SK-N-SH (cell line): ENCODE results near the gene PLIN5. TPM values are rescaled to one million over a fixed set of nuclear protein-coding genes. Genes with fewer than 3 reads are reported as not detected.

Source experiments
- CTCF ChIA-PET: fragments of 300-600, 350-600 bp; formaldehyde crosslinking; extraction: SDS; loops from one replicate; lab custom pipeline; 2021; lab: Yijun Ruan, JAX
- POLR2A ChIA-PET: fragments of 350-600 bp; sonication (Branson Sonifier 250); formaldehyde crosslinking; extraction: SDS; loops from one replicate; lab custom pipeline; 2020; ENCODE audit warnings: antibody characterized with exemption, inconsistent platforms; lab: Yijun Ruan, JAX
- DNase-seq: peaks from one replicate; pipeline ENCODE4 v3.0.0; 2012
- H2AFZ ChIP-seq: fragments of 200-600 bp; sonication (generic); 2 replicates; pipeline ENCODE4 v1.8.1; 2016; ENCODE audit warnings: antibody characterized with exemption, mild to moderate bottlenecking, low read depth
- H3F3A ChIP-seq: fragments of 200-600 bp; sonication (generic); replicated peaks from 2 replicates; pipeline ENCODE3; 2016; ENCODE audit warnings: antibody characterized with exemption, mild to moderate bottlenecking; ENCODE audit not compliant: insufficient read depth
- H3K27ac ChIP-seq, 2 experiments: fragments of 200-500 bp in 1 of 2; fragments of 200-600 bp in 1 of 2; sonication (Bioruptor generic) in 1 of 2; sonication (generic), shearing (Covaris generic) in 1 of 2; 2 replicates each; pipeline versions ENCODE4 v1.5.1 to v1.6.1; 2014 to 2016; ENCODE audit warnings: low read depth in 2 of 2, inconsistent platforms in 1 of 2, low read length in 1 of 2, mild to moderate bottlenecking in 1 of 2, mixed read lengths in 1 of 2
- H3K27me3 ChIP-seq: fragments of 200-600 bp; sonication (generic), shearing (Covaris generic); 2 replicates; pipeline ENCODE4 v1.6.1; 2016; ENCODE audit warnings: mixed run types; ENCODE audit not compliant: insufficient read depth
- H3K36me3 ChIP-seq, 2 experiments: fragments of 200-500 bp in 1 of 2; fragments of 200-600 bp in 1 of 2; sonication (Bioruptor generic) in 1 of 2; sonication (generic) in 1 of 2; replicated peaks in 1 of 2; 2 replicates each; pipeline versions ENCODE3 to v1.5.1; 2014 to 2016; ENCODE audit warnings: low read length in 1 of 2, mild to moderate bottlenecking in 1 of 2; ENCODE audit not compliant: insufficient read depth in 2 of 2, control insufficient read depth in 1 of 2
- H3K4me1 ChIP-seq, 2 experiments: fragments of 200-500 bp in 1 of 2; fragments of 200-600 bp in 1 of 2; sonication (Bioruptor generic) in 1 of 2; sonication (generic), shearing (Covaris generic) in 1 of 2; 2 replicates each; pipeline versions ENCODE4 v1.5.1 to v1.6.1; 2014 to 2016; ENCODE audit warnings: low read depth in 1 of 2, low read length in 1 of 2, mixed run types in 1 of 2; ENCODE audit not compliant: insufficient read depth in 2 of 2, control insufficient read depth in 1 of 2
- H3K4me2 ChIP-seq: fragments of 200-600 bp; sonication (generic), shearing (Covaris generic); 2 replicates; pipeline ENCODE4 v1.6.1; 2017; ENCODE audit warnings: mixed run types
- H3K4me3 ChIP-seq, 2 experiments: fragments of 200-500 bp in 1 of 2; fragments of 200-600 bp in 1 of 2; sonication (Bioruptor generic) in 1 of 2; sonication (generic), shearing (Covaris generic) in 1 of 2; 2 replicates each; pipeline versions ENCODE4 v1.5.1 to v1.8.1; 2014 to 2016; ENCODE audit warnings: low read depth in 2 of 2, inconsistent platforms in 1 of 2, low read length in 1 of 2, mild to moderate bottlenecking in 1 of 2, mixed read lengths in 1 of 2, moderate library complexity in 1 of 2
- H3K79me2 ChIP-seq: fragments of 200-600 bp; sonication (generic); 2 replicates; pipeline ENCODE4 v1.8.1; 2017; ENCODE audit warnings: mild to moderate bottlenecking; ENCODE audit not compliant: insufficient read depth
- H3K9ac ChIP-seq: fragments of 200-600 bp; sonication (generic); 2 replicates; pipeline ENCODE4 v1.6.1; 2017; ENCODE audit warnings: mixed run types
- H3K9me2 ChIP-seq: fragments of 200-600 bp; sonication (generic); 2 replicates; pipeline ENCODE4 v1.6.1; 2017; ENCODE audit warnings: mixed run types
- H3K9me3 ChIP-seq: fragments of 200-600 bp; sonication (generic); 2 replicates; pipeline ENCODE4 v1.6.1; 2017; ENCODE audit warnings: mixed run types, mild to moderate bottlenecking, moderate library complexity
- H4K20me1 ChIP-seq: fragments of 200-600 bp; sonication (generic); 2 replicates; pipeline ENCODE4 v1.6.1; 2017; ENCODE audit warnings: mild to moderate bottlenecking, mixed run types; ENCODE audit not compliant: insufficient read depth
- CHD2 ChIP-seq: fragments of 150-350 bp; IDR thresholded peaks from 2 replicates; pipeline ENCODE4 v1.6.1; 2018; ENCODE audit warnings: low read length; ENCODE audit not compliant: partially characterized antibody
- CTCF ChIP-seq: fragments of 200-600 bp; sonication (generic); IDR thresholded peaks from 2 replicates; pipeline ENCODE4 v1.6.1; 2017; ENCODE audit warnings: antibody characterized with exemption, mild to moderate bottlenecking, moderate library complexity
- ELF1 ChIP-seq: IDR thresholded peaks from 2 replicates; pipeline ENCODE4 v1.4.0; 2012
- EZH2phosphoT487 ChIP-seq: fragments of 200-600 bp; sonication (generic); IDR thresholded peaks from 2 replicates; pipeline ENCODE4 v1.6.1; 2017; ENCODE audit warnings: low read depth, mixed run types, mild to moderate bottlenecking, antibody characterized with exemption, moderate library complexity, borderline replicate concordance
- FOSL2 ChIP-seq: IDR thresholded peaks from 2 replicates; pipeline ENCODE4 v1.4.0; 2012; ENCODE audit warnings: low read depth, mild to moderate bottlenecking, moderate library complexity, borderline replicate concordance
- FOXJ3 ChIP-seq: sonication (generic); formaldehyde crosslinking; IDR thresholded peaks from 2 replicates; pipeline ENCODE4 v1.5.1; 2020; ENCODE audit warnings: mild to moderate bottlenecking, missing genetic modification reagents
- FOXM1 ChIP-seq: IDR thresholded peaks from 2 replicates; pipeline ENCODE4 v1.4.0; 2012; ENCODE audit warnings: low read depth, mild to moderate bottlenecking
- GABPA ChIP-seq: IDR thresholded peaks from 2 replicates; pipeline ENCODE4 v1.4.0; 2012; ENCODE audit warnings: low read depth, mild to moderate bottlenecking
- IRF3 ChIP-seq: fragments of 150-350 bp; IDR thresholded peaks from 2 replicates; pipeline ENCODE4 v1.6.1; 2016; ENCODE audit warnings: mild to moderate bottlenecking, low read depth, low read length
- MAX ChIP-seq: IDR thresholded peaks from 2 replicates; pipeline ENCODE4 v1.4.0; 2012; ENCODE audit warnings: low read depth
- MEF2A ChIP-seq: IDR thresholded peaks from 2 replicates; pipeline ENCODE4 v1.4.0; 2012; ENCODE audit warnings: low read depth, borderline replicate concordance
- NRF1 ChIP-seq: IDR thresholded peaks from 2 replicates; pipeline ENCODE4 v1.6.1; 2012; ENCODE audit warnings: low read depth, mild to moderate bottlenecking, low read length
- PBX3 ChIP-seq: IDR thresholded peaks from 2 replicates; pipeline ENCODE4; 2012
- POLR2AphosphoS5 ChIP-seq: IDR thresholded peaks from 2 replicates; pipeline ENCODE4 v1.6.1; 2012; ENCODE audit warnings: low read depth, low read length
- RAD21 ChIP-seq: IDR thresholded peaks from 2 replicates; pipeline ENCODE4 v1.6.1; 2012; ENCODE audit warnings: mild to moderate bottlenecking, low read length
- RFX5 ChIP-seq: IDR thresholded peaks from 2 replicates; pipeline ENCODE4 v1.6.1; 2012; ENCODE audit warnings: mild to moderate bottlenecking, improper control_type of control experiment, low read length
- RXRA ChIP-seq: IDR thresholded peaks from 2 replicates; pipeline ENCODE4 v1.4.0; 2012; ENCODE audit warnings: low read depth, mild to moderate bottlenecking, borderline replicate concordance
- SIN3A ChIP-seq: IDR thresholded peaks from 2 replicates; pipeline ENCODE4 v1.6.1; 2012; ENCODE audit warnings: low read depth, mild to moderate bottlenecking, low read length, moderate library complexity, borderline replicate concordance
- SMC3 ChIP-seq: IDR thresholded peaks from 2 replicates; pipeline ENCODE4 v1.6.1; 2012; ENCODE audit warnings: low read depth, low read length, improper control_type of control experiment
- TCF12 ChIP-seq: IDR thresholded peaks from 2 replicates; pipeline ENCODE4 v1.4.0; 2012
- TEAD4 ChIP-seq: IDR thresholded peaks from 2 replicates; pipeline ENCODE4 v1.4.0; 2012; ENCODE audit warnings: mild to moderate bottlenecking, borderline replicate concordance; ENCODE audit not compliant: insufficient read depth
- ZBTB33 ChIP-seq: IDR thresholded peaks from 2 replicates; pipeline ENCODE4 v1.4.0; 2012; ENCODE audit warnings: low read depth, borderline replicate concordance
- WGBS: methylation state at CpG from one replicate; pipeline ENCODE4 v1.1.6; 2017; ENCODE audit warnings: low lambda C conversion rate; 5-methylcytosine and 5-hydroxymethylcytosine counted together
- polyA plus RNA-seq, 3 experiments: library from polyadenylated mRNA; depleted of rRNA; stranded (reverse); fragments of >200 nt; gene quantifications; 2 replicates each; pipeline ENCODE4 v1.2.3, GENCODE V29; 2012

PLIN5 gene
- polyA plus RNA-seq, 1 of the 3 experiments (the other 2 are of a cell fraction), result 0.59 TPM

GRCh38 chr19:4552525-4552819 lies 17.4 kb upstream of the PLIN5 start:
- TF ChIP-seq RXRA, result no peak
- no peak for TF ChIP-seq FOXJ3 (CRISPR knock-in tag)
- no peak for TF ChIP-seq CHD2
- 66% methylated on average over 18 of the region's 18 CpGs for WGBS
- POLR2A ChIA-PET, result no interaction called here
- DNase-seq, result no peak
- Histone ChIP-seq H3F3A (peaks cover 7% of the 10 kb centered on the region), H3K27me3 (peaks cover 6% of the 10 kb centered on the region), H3K9me3 (no peaks in the 10 kb centered on the region), H3K4me2 (no peak overlapping the region), H3K36me3 (no peaks in the 10 kb centered on the region), H3K27ac (no peak overlapping the region), H3K4me1 (peaks cover 0 to 8% of the 10 kb centered on the region in 2 experiments; a peak in 1 of 4 replicates), H2AFZ (no peak overlapping the region), H3K9ac (no peak overlapping the region), H3K4me3 (no peak overlapping the region), H4K20me1 (no peaks in the 10 kb centered on the region), H3K9me2 (no peaks in the 10 kb centered on the region), H3K79me2 (no peaks in the 10 kb centered on the region)
- CTCF ChIA-PET, result no interaction called here

- no peak overlapping the region for H3K4me2 ChIP-seq
- H3K4me1 ChIP-seq, result no peaks in the 10 kb centered on the region
- TF ChIP-seq SIN3A, result no peak
- no peak for TF ChIP-seq PBX3
- TF ChIP-seq ZBTB33, result no peak
- no peak for TF ChIP-seq GABPA
- TF ChIP-seq CTCF, result no peak
- TF ChIP-seq FOXM1, result no peak
- TF ChIP-seq ELF1, result no peak
- no peak for TF ChIP-seq RFX5
- TF ChIP-seq TEAD4, result no peak
- TF ChIP-seq EZH2phosphoT487, result no peak
- no peak for TF ChIP-seq POLR2AphosphoS5
- no peak for TF ChIP-seq RAD21
- no peak for TF ChIP-seq NRF1
- no peak for TF ChIP-seq SMC3
- no peak for TF ChIP-seq MAX
- TF ChIP-seq TCF12, result no peak
- no peak for TF ChIP-seq IRF3
- no peak for TF ChIP-seq MEF2A
- no peak for TF ChIP-seq FOSL2
- no peaks in the 10 kb centered on the region for H3K36me3 ChIP-seq
- no peak for DNase-seq
- CTCF ChIA-PET, result interaction anchor here (0.5 kb wide), 1 partner anchor 260 kb away, joined by 3 read pairs; no protein-coding TSS in a partner anchor
- 59% methylated on average over 26 of the region's 26 CpGs for WGBS
- H3K4me3 ChIP-seq, result no peak overlapping the region
- H3K9me3 ChIP-seq, result no peaks in the 10 kb centered on the region
- H3K9ac ChIP-seq, result no peak overlapping the region
- no peak overlapping the region for H3K27ac ChIP-seq
- peaks cover 1% of the 10 kb centered on the region for H3F3A ChIP-seq
- peaks cover 10% of the 10 kb centered on the region for H3K27me3 ChIP-seq
- H4K20me1 ChIP-seq, result no peaks in the 10 kb centered on the region
- H3K9me2 ChIP-seq, result no peaks in the 10 kb centered on the region
- H2AFZ ChIP-seq, result no peak overlapping the region
- POLR2A ChIA-PET, result no interaction called here
- no peaks in the 10 kb centered on the region for H3K79me2 ChIP-seq
Measured at GRCh38 chr19:4550479-4551050, 15.5 kb upstream of the PLIN5 start.
